HepG2 (cell line): ENCODE measurements around the gene FOXR1. TPM values are rescaled to one million over a fixed set of nuclear protein-coding genes. Genes with fewer than 3 reads are reported as not detected.

Experiments
- ATAD3A ChIP-seq: sonication (generic); formaldehyde crosslinking; IDR thresholded peaks from 2 replicates; pipeline ENCODE4 v1.4.0; 2020; ENCODE audit warnings: missing genetic modification reagents
- ATF1 ChIP-seq: IDR thresholded peaks from 2 replicates; pipeline ENCODE4 v1.6.1; 2016; ENCODE audit warnings: mild to moderate bottlenecking, control low read depth
- FOXK2 ChIP-seq: fragments of 450-650 bp; IDR thresholded peaks from 2 replicates; pipeline ENCODE4 v1.6.1; 2016
- GLMP ChIP-seq: sonication (generic); formaldehyde crosslinking; IDR thresholded peaks from 2 replicates; pipeline ENCODE4 v1.9.0; 2021; ENCODE audit warnings: missing genetic modification reagents, mild to moderate bottlenecking, borderline replicate concordance
- HNF4A ChIP-seq: sonication (generic); formaldehyde crosslinking; IDR thresholded peaks from 2 replicates; pipeline ENCODE4 v1.4.0; 2020; ENCODE audit warnings: missing genetic modification reagents
- IKZF1 ChIP-seq: fragments of 450-650 bp; IDR thresholded peaks from 2 replicates; pipeline ENCODE4 v1.7.1; 2016
- IKZF4 ChIP-seq: sonication (generic); formaldehyde crosslinking; IDR thresholded peaks from 2 replicates; pipeline ENCODE4 v1.5.1; 2020; ENCODE audit warnings: borderline replicate concordance, mild to moderate bottlenecking, low read depth, missing genetic modification reagents; ENCODE audit errors: not compliant biosample characterization
- JARID2 ChIP-seq: sonication (generic); formaldehyde crosslinking; IDR thresholded peaks from 2 replicates; pipeline ENCODE4 v1.8.1; 2023; ENCODE audit warnings: missing genetic modification reagents, inconsistent platforms; ENCODE audit not compliant: insufficient replicate concordance
- KDM2A ChIP-seq: sonication (generic); formaldehyde crosslinking; IDR thresholded peaks from 2 replicates; pipeline ENCODE4 v1.4.0; 2020; ENCODE audit warnings: low read depth, missing genetic modification reagents, borderline replicate concordance
- MAZ ChIP-seq, 2 experiments: sonication (generic) in 1 of 2; formaldehyde crosslinking in 1 of 2; IDR thresholded peaks; 2 replicates each; pipeline versions ENCODE4 v1.5.0 to v1.6.1; 2012 to 2020; ENCODE audit warnings: low read depth in 2 of 2, mild to moderate bottlenecking in 2 of 2, borderline replicate concordance in 1 of 2, improper control_type of control experiment in 1 of 2, low read length in 1 of 2, missing genetic modification reagents in 1 of 2, moderate library complexity in 1 of 2
- NAIF1 ChIP-seq: sonication (generic); formaldehyde crosslinking; IDR thresholded peaks from 2 replicates; pipeline ENCODE4 v1.5.0; 2020; ENCODE audit warnings: mild to moderate bottlenecking, missing genetic modification reagents, borderline replicate concordance
- SUZ12 ChIP-seq: fragments of 150-350 bp; IDR thresholded peaks from 2 replicates; pipeline ENCODE4 v1.6.1; 2014; ENCODE audit warnings: low read depth, low read length
- TGIF2 ChIP-seq: IDR thresholded peaks from 2 replicates; pipeline ENCODE4 v1.6.1; 2016; ENCODE audit warnings: control low read depth, missing compliant biosample characterization
- TOPORS ChIP-seq: sonication (generic); formaldehyde crosslinking; IDR thresholded peaks from 2 replicates; pipeline ENCODE4 v1.8.0; 2023; ENCODE audit warnings: mild to moderate bottlenecking, missing genetic modification reagents
- YEATS2 ChIP-seq: sonication (generic); formaldehyde crosslinking; IDR thresholded peaks from 2 replicates; pipeline ENCODE4 v1.4.0; 2020; ENCODE audit warnings: missing genetic modification reagents, borderline replicate concordance
- ZBTB8A ChIP-seq: sonication (generic); formaldehyde crosslinking; IDR thresholded peaks from 2 replicates; pipeline ENCODE4 v1.4.0; 2020; ENCODE audit warnings: mild to moderate bottlenecking, low read depth, missing genetic modification reagents, borderline replicate concordance
- ZFYVE20 ChIP-seq: sonication (generic); formaldehyde crosslinking; IDR thresholded peaks from 2 replicates; pipeline ENCODE4 v1.8.0; 2023; ENCODE audit warnings: low read depth, mild to moderate bottlenecking, moderate library complexity, missing genetic modification reagents, borderline replicate concordance
- ZMAT5 ChIP-seq: sonication (generic); formaldehyde crosslinking; IDR thresholded peaks from 2 replicates; pipeline ENCODE4 v1.5.0; 2020; ENCODE audit warnings: mild to moderate bottlenecking, low read depth, missing genetic modification reagents, borderline replicate concordance
- ZNF138 ChIP-seq: sonication (generic); formaldehyde crosslinking; IDR thresholded peaks from 2 replicates; pipeline ENCODE4 v1.5.0; 2020; ENCODE audit warnings: mild to moderate bottlenecking, low read depth, missing genetic modification reagents
- ZNF441 ChIP-seq: sonication (generic); formaldehyde crosslinking; IDR thresholded peaks from 2 replicates; pipeline ENCODE4 v1.7.0; 2021; ENCODE audit warnings: missing genetic modification reagents, borderline replicate concordance
- ZNF563 ChIP-seq: sonication (generic); formaldehyde crosslinking; IDR thresholded peaks from 2 replicates; pipeline ENCODE4 v1.8.0; 2022; ENCODE audit warnings: mild to moderate bottlenecking, moderate library complexity, missing genetic modification reagents
- ZNF605 ChIP-seq: sonication (generic); formaldehyde crosslinking; IDR thresholded peaks from 2 replicates; pipeline ENCODE4 v1.8.0; 2022; ENCODE audit warnings: mild to moderate bottlenecking, missing genetic modification reagents
- ZSCAN22 ChIP-seq: sonication (generic); formaldehyde crosslinking; IDR thresholded peaks from 2 replicates; pipeline ENCODE4 v1.4.0; 2020; ENCODE audit warnings: mild to moderate bottlenecking, missing genetic modification reagents
- polyA plus RNA-seq, 8 experiments: library from polyadenylated mRNA; depleted of rRNA in 3 of 8; stranded (reverse) in 7 of 8; unstranded in 1 of 8; fragments of >200 nt; fragmentation: Illumina TruSeq in 4 of 8; extraction: Trizol in 4 of 8; gene quantifications; 2 replicates each; pipeline versions ENCODE4 v1.2.1 to v1.2.3, GENCODE V29; 2011 to 2016; ENCODE audit warnings: low read depth in 4 of 8, missing spikeins in 1 of 8, mixed read lengths in 1 of 8; ENCODE audit not compliant: insufficient read depth in 1 of 8
- total RNA-seq, 5 experiments: library from RNA; depleted of rRNA; stranded (reverse); fragments of >200 nt; fragmentation: Illumina TruSeq; extraction: Trizol; gene quantifications; 2 replicates each; pipeline ENCODE4 v1.2.3, GENCODE V29; 2016; ENCODE audit warnings: low read depth in 1 of 5
- TF ChIP-seq, protein P1 (sequence below): sonication (generic); formaldehyde crosslinking; IDR thresholded peaks from 2 replicates; pipeline ENCODE4 v1.8.0; 2022; ENCODE audit warnings: missing genetic modification reagents, mild to moderate bottlenecking, borderline replicate concordance
- TF ChIP-seq, protein P2 (sequence below): sonication (generic); formaldehyde crosslinking; conservative IDR thresholded peaks from 2 replicates; pipeline ENCODE4 v1.4.0; 2020; ENCODE audit warnings: missing genetic modification reagents

The FOXR1 gene
- total and polyA plus RNA-seq, 2 of the 13 experiments (the other 11 are each of a cell fraction or from before 2014, with no cell fraction given): not detected

- TF ChIP-seq MAZ (IDR thresholded peaks at IDR 0.05; ENCODE audit: borderline replicate concordance, low read depth, low read length) (no peak), MAZ (CRISPR knock-in tag; IDR thresholded peaks at IDR 0.05; ENCODE audit: low read depth) (peak; percentile 39; the same call in 1 of the 2 replicates), SUZ12 (no peak), ZSCAN22 (no peak), ZNF605 (CRISPR knock-in tag) (no peak; the same call in 1 of the 2 replicates), TOPORS (no peak), ZMAT5 (CRISPR knock-in tag) (no peak), ZBTB8A (CRISPR knock-in tag) (no peak), ZNF563 (0 out of 2 replicates have a peak, but pooled peaks have one; percentile 21), ZFYVE20 (CRISPR knock-in tag) (no peak), GLMP (no peak), ZNF441 (no peak), NAIF1 (no peak), FOXK2 (no peak), JARID2 (no peak), IKZF1 (no peak), HNF4A (CRISPR knock-in tag) (no peak; the same call in 1 of the 2 replicates), ZNF138 (no peak), ATAD3A (CRISPR knock-in tag) (no peak), KDM2A (CRISPR knock-in tag) (0 out of 2 replicates have a peak, but pooled peaks have one; percentile 27), YEATS2 (CRISPR knock-in tag) (no peak), IKZF4 (CRISPR knock-in tag) (no peak), ATF1 (CRISPR knock-in tag) (no peak), TGIF2 (CRISPR knock-in tag) (0 out of 2 replicates have a peak, but pooled peaks have one; percentile 13)
- TF ChIP-seq, protein P1, sequence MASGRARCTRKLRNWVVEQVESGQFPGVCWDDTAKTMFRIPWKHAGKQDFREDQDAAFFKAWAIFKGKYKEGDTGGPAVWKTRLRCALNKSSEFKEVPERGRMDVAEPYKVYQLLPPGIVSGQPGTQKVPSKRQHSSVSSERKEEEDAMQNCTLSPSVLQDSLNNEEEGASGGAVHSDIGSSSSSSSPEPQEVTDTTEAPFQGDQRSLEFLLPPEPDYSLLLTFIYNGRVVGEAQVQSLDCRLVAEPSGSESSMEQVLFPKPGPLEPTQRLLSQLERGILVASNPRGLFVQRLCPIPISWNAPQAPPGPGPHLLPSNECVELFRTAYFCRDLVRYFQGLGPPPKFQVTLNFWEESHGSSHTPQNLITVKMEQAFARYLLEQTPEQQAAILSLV (CRISPR knock-in tag): no peak
- TF ChIP-seq, protein P2, sequence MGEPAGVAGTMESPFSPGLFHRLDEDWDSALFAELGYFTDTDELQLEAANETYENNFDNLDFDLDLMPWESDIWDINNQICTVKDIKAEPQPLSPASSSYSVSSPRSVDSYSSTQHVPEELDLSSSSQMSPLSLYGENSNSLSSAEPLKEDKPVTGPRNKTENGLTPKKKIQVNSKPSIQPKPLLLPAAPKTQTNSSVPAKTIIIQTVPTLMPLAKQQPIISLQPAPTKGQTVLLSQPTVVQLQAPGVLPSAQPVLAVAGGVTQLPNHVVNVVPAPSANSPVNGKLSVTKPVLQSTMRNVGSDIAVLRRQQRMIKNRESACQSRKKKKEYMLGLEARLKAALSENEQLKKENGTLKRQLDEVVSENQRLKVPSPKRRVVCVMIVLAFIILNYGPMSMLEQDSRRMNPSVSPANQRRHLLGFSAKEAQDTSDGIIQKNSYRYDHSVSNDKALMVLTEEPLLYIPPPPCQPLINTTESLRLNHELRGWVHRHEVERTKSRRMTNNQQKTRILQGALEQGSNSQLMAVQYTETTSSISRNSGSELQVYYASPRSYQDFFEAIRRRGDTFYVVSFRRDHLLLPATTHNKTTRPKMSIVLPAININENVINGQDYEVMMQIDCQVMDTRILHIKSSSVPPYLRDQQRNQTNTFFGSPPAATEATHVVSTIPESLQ (CRISPR knock-in tag): no peak
These were observed 57.9 kb downstream of the FOXR1 start (continued) for GRCh38 chr11:119029340-119030028.
